Measurements from ENCODE around the gene GPS2.
A peak's percentile ranks its signal among the peaks of the same experiment; 100 is the strongest.

GPS2 gene

DNA sequence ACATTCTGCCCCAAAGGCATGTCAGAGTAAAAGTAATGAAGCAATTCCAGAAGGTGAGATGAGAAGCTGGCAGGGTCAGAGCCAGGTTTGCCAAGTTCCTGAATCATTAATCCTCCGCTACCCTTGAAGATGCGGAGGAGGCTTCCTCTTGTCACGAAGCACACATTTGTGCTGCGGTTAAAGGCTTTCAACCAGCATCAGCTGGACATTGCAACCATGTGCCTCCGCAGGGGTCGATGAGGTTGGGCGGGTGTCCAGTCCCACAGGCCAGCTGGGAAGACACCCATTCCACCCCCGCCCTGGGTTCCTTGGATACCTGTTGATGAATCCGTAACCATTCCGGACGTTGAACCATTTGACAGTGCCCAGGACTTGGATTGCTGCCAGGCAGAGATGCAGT, 22.0 kb downstream of the GPS2 start:
- no peak for DNase-seq (ENCODE audit: low read depth, low spot score)

DNA sequence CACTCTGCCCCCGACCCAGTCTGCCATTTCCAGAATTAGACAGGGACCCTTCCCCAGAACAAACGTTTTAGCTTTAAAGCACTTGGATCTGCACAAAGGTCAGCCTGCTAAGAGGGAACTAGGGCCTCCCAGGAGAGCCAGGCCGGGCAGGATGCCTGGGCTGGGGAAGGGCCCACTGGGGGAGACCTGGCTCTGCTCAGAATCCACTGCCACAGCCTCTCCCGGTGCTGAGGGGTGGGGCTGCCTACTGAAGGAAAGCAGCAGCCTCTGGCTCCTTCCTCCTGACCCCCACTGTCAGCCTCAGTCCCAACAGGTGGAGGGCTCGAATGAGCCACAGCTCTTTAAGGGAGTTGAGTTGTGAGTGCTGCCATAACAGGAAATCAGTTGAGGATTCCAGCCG, 22.4 kb downstream of the GPS2 start:
- no peak for DNase-seq (ENCODE audit: low read depth, low spot score)

DNA sequence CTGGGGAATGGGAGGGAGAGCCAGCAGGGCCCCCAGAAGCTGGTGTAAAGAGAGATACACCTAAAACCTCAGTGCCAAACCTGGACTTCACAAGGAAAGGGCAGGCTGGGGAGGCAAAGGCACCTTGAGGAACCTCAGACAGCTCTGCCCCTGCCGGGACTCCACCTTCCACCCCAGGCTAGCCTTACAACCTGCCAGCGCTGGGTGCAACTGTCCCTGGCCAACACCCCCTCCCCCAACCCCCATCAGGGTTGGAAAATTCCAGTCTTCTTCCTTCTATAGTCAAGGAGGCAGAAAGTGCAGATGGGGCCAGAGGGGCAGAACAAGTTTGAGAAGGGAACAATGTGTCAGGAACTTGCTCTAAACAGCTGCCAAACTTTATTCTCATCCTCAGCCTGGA, 23.0 kb downstream of the GPS2 start:
- DNase-seq (ENCODE audit: low read depth, low spot score) = no peak

DNA sequence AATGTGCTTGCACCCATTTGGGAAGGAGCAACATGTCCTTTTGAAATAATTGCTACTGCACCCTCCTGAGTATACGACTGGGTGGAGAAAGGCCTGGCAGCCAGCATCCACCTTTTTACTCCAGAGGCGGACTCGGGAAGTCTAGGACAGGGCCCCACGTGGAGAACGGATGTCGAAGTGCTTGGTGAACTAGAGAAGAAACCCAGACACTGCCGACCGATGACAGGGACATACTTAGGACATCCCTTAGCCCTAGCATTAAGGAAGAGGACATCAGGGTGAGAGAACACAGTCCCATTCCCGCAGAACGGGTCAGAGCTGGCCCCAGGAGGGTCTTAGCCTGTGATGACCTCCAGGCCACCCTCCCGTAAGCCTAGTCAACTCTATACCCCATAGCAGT, 24.5 kb downstream of the GPS2 start:
- no peak for DNase-seq (ENCODE audit: low read depth, low spot score)

DNA sequence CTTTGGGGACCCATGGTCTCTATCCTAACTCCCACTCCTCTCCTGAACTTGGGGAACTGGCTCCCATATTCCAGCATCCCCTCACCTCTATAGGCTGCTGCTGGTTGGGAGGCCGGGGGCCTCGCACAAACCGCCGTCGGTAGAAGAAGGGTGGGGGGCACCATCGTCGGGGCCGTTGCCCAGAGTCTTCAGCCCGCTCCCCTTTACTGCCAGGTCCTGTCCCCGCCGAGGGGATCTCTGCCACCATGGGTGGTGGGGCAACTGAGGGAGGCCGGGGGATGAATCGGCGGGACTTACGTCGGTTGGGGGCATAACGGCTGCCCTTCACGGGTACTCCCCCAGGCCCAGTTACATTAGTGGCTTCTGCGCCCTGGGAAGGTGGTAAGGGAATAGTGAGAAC, 25.0 kb downstream of the GPS2 start:
- DNase-seq (ENCODE audit: low read depth, low spot score) = no peak

DNA sequence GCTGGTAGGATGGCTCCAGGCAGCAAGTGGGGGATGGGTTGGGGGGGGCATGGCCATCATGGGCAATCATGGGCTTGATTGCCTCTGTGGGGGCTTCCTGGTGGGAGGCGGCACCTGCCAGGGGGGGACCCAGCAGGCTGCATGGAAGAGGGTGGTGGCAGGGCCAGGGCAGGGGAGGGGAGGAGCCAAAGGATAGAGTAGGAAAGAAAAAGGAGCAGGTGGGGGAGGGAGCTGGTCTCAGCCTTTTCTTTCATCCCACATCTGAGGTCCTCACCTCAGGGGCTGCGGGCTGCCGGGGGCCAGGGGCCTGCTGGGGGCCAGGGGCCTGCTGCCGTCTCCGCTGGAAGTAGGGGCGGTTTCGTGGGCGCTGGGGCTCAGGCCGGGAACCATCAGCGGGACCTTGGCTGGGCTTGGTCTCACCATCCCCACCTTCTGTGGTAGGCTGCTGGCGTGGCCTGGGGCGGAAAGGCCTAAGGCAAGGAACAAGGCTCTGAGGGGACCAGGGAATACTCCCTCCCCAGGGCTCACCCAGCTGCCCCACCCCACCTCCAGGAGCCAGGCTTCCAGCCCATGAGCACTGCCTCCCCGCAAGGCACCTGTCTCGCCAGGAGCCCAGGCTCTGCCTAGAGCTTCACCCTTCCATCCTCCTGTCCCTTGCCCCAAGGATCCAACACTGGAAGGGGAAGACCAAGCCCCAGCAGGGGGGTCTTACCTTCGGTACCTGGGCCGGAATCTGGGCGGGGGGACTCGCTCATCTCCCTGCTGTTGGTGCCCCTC, 25.7 kb downstream of the GPS2 start:
- DNase-seq (ENCODE audit: low read depth, low spot score) = no peak

DNA sequence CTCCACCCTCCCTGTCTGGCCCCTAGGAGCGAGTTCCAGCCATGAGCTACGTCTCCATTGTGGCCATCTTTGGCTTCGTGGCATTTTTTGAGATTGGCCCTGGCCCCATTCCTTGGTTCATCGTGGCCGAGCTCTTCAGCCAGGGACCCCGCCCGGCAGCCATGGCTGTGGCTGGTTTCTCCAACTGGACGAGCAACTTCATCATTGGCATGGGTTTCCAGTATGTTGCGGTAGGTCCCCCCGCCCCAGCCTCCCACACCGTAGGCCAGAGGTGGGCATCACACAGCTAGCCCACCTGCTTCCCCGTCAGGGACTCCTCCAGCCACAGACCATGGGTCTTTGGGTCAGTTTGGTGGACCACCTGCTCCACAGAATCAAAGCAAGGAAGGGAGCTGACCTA, 29.5 kb downstream of the GPS2 start:
- no peak for DNase-seq (ENCODE audit: low read depth, low spot score)

DNA sequence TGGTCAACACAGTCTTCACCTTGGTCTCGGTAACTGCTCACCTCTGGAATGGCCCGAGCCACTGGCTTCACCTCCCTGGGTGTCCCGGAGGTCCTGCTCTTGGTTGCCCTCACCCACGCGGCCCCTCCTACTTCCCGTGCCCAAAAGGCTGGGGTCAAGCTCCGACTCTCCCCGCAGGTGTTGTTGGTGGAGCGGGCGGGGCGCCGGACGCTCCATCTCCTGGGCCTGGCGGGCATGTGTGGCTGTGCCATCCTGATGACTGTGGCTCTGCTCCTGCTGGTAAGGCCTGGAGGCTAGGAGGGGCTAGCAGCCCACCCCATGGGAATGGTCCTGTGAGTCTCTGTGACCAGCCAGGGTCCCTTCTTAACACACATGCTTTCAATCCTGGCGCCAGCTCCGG, 30.2 kb downstream of the GPS2 start:
- no peak for DNase-seq (ENCODE audit: low read depth, low spot score)

DNA sequence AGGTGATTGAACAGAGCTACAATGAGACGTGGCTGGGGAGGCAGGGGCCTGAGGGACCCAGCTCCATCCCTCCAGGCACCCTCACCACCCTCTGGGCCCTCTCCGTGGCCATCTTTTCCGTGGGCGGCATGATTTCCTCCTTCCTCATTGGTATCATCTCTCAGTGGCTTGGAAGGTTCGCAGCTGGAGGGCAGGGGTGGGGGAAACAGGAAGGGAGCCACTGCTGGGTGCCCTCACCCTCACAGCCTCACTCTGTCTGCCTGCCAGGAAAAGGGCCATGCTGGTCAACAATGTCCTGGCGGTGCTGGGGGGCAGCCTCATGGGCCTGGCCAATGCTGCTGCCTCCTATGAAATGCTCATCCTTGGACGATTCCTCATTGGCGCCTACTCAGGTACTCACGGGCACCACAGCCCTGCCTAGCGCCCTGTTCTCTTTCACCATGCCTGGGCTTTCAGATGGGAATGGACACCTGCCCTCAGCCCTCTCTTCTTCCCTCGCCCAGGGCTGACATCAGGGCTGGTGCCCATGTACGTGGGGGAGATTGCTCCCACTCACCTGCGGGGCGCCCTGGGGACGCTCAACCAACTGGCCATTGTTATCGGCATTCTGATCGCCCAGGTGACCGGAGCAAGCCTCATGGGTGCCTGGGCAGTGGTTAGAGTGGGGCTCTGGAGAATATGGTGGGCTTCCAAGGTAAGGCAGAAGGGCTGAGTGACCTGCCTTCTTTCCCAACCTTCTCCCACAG, 31.5 kb downstream of the GPS2 start:
- no peak for DNase-seq (ENCODE audit: low read depth, low spot score)

DNA sequence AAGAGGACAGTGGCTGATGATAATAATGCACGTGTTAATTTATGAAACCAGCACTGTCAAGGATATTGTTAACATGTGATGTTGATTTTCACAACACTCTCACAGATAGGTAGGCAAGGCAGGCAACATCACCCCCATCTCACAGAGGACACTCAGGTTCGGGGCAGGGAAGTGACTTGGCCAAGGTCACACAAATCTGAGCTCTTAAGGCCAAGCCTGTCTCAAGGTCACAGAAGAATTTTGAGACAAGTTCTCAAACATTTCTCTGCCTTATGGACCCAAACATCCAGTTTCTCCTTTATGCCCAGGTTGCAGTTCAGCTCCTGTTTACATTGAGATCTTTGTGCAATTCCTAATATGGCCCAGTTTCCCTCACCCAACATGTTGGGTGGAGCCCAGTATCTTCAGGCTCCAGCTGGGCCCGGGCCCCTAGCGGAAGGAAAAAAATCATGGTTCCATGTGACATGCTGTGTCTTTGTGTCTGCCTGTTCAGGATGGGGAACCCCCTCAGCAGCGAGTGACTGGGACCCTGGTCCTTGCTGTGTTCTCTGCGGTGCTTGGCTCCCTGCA, 32.3 kb downstream of the GPS2 start:
- no peak for DNase-seq (ENCODE audit: low read depth, low spot score)

DNA sequence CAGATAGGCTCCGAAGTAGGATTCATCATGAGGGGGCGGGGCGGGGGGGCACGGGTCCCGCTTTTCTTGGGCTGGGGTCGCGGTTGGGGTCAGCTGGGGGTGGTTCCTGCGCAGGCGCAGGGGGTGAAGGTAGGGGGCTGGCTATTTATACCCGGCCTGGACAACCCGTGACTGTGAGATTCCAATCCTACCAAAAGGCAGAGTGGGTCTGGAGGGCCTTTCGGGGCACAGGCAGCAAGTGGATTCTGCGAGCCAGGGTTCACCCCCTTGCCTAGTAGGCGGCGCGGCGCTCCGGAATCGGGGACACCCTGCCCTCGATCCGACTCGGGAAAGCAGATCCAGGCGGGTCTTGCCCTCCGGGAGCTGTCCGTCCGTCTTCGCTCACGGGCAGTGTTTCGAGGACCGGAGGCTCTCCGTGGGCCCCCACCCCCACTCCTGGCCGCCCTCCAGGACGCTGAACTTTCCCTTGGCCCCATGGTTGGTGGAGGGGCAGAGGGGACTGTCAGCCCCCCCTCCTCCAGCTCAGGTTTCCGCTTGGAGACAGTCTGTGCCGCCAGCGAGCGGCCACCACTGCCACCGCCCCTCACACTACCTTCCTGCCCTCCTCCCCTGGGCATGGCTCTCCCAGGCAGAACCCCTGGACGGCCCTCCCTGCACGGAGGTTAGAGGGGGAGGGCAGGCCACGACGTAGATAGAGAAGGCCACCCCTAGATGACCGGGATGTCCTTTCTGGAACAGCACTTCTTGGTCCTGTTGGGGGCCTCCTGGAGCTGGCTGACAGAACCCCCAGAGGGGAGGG, 33.0 kb downstream of the GPS2 start:
- no peak for DNase-seq (ENCODE audit: low read depth, low spot score)

DNA sequence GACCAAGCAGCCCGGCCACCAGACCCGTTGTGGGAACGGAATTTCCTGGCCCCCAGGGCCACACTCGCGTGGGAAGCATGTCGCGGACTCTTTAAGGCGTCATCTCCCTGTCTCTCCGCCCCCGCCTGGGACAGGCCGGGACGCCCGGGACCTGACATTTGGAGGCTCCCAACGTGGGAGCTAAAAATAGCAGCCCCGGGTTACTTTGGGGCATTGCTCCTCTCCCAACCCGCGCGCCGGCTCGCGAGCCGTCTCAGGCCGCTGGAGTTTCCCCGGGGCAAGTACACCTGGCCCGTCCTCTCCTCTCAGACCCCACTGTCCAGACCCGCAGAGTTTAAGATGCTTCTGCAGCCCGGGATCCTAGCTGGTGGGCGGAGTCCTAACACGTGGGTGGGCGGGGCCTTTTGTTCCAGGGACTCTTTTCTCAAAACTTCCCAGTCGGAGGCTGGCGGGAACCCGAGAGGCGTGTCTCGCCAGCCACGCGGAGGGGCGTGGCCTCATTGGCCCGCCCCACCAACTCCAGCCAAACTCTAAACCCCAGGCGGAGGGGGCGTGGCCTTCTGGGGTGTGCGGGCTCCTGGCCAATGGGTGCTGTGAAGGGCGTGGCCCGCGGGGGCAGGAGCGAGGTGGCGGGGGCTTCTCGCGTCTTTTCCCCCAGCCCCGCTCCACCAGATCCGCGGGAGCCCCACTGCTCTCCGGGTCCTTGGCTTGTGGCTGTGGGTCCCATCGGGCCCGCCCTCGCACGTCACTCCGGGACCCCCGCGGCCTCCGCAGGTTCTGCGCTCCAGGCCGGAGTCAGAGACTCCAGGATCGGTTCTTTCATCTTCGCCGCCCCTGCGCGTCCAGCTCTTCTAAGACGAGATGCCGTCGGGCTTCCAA, 33.8 kb downstream of the GPS2 start, which contains the start of gene SLC2A4:
Gene SLC2A4, plus strand, starts transcription at position 645 of the 879 bp plus-strand sequence. Its CDS starts 217 bp downstream, at position 862.
- peak; percentile 66 for DNase-seq (ENCODE audit: low read depth, low spot score)

DNA sequence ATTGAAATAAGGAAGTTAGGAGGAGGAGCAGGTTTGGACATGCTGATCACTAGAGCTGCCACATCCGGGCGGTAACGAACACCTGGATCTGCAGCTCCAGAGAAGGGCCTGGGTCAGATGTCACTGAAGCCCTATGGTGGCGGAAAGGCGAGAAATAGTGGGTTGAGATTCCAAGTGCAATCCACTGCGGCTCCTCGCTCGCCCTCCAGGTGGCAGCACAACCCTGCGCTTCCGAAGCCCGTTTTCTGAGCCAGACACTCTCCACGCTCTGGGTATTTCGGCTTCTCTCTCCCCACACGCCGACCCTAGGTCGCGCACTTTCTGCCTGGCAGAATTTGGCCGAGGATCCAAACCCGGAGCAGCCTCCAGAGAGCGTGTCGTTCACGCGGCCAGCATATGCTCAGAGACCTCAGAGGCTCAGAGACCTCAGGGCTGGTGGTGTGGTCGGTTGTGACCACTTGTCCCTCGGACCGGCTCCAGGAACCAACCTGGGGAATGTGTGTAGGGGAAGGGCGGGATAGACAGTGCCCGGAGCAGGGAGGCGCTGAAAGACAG, 34.6 kb downstream of the GPS2 start:
- DNase-seq (ENCODE audit: low read depth, low spot score) = peak; percentile 36

DNA sequence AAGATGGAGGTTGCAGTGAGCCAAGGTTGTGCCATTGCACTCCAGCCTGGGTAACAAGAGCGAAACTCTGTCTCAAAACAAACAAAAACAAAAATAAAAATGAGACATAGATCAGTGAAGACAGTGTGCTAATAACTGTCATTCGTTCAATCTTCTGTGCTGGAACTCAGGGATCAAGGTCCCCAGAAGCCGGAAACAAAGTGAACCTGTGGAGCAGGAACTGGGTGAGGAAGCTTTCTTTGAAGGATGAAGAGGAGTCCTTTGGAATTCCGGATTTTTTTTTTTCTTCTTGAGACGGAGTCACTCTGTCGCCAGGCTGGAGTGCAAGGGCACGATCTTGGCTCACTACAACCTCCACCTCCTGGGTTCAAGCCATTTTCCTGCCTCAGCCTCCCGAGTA, 35.7 kb downstream of the GPS2 start:
- no peak for DNase-seq (ENCODE audit: low read depth, low spot score)

DNA sequence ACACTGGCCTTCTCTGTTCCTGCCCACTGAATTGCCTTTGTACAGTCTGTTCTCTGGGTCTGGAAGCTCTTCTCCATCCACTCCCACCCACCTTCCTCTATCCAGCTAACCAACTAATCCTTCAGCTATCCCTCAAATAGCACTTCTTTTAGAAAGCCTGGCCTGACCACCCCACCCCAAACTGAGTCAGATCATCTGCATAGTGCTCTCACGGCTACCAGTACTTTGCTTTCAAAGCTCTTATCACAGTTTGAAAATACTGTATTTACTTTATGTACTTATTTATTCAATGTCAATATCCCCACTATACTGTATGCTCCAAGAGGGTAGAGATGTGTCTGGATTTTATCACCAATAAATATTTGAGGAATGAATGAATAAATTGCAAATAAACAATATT, 48.4 kb downstream of the GPS2 start:
- no peak for DNase-seq (ENCODE audit: low read depth, low spot score)

DNA sequence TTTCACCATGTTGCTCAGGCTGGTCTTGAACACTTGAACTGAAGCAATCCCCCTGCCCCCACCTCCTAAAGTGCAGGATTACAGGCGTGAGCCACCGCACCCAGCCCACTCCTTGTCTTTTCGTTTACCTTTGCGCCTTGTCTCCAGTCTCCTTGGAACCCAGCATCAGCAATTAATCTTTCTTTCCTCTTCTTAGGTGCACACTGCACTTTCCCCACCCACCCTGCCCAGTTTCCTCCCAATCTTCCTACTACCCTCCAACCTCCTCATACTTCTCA, 51.4 kb downstream of the GPS2 start:
- no peak for DNase-seq (ENCODE audit: low read depth, low spot score)

DNA sequence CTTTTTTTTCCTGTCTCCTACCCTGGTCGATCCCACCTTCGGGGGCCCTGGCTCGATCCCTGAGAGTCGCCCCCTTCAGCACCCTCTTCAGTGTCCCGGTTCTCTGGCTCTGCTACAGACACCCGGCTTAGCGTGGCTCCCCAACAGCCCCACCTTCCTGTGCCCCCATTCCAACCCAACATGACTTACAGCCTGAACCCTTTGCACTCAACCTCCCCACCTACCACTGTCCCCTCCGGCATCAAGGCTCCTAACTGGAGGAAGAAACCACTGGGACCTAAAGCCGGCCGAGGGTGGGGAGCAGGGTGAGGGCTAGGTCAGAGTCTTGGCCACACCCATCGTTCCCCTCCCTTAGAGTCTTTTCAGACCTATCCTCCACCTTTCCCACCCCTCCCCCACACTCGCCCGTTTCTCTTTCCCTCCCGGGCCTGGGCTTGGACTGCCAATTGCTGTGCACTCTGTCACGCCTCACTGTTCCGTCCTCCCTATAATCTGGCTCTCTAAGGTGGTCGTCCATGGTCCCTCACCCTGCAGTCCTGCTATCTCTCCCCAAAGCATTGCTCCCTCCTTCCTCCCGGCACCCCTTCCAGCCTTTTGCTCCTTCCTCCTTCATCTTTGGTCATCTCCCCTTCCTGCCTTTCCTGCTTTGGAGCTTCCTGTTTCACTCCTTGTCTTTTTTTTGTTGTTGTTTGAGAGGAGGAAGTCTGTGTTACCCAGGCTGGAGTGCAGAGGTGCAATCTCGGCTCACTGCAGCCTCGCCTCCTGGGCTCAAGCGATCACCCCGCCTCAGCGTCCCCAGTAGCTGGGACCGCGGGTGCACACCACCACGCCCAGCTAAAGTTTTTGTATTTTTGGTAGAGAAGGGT, 52.0 kb downstream of the GPS2 start:
- no peak for DNase-seq (ENCODE audit: low read depth, low spot score)
